Measurements from ENCODE around the gene FHL2. TPM values are rescaled to one million over a fixed set of nuclear protein-coding genes. Genes with fewer than 3 reads are reported as not detected.
"Not testable (repeated sequence)": the region's sequence is repeated elsewhere in the genome, so short reads cannot be mapped to it uniquely, and the experiment has no call there.

The FHL2 gene
- total and polyA plus RNA-seq, 9 donors: 27.5 to 63.5 (median 37.4) TPM

DNA sequence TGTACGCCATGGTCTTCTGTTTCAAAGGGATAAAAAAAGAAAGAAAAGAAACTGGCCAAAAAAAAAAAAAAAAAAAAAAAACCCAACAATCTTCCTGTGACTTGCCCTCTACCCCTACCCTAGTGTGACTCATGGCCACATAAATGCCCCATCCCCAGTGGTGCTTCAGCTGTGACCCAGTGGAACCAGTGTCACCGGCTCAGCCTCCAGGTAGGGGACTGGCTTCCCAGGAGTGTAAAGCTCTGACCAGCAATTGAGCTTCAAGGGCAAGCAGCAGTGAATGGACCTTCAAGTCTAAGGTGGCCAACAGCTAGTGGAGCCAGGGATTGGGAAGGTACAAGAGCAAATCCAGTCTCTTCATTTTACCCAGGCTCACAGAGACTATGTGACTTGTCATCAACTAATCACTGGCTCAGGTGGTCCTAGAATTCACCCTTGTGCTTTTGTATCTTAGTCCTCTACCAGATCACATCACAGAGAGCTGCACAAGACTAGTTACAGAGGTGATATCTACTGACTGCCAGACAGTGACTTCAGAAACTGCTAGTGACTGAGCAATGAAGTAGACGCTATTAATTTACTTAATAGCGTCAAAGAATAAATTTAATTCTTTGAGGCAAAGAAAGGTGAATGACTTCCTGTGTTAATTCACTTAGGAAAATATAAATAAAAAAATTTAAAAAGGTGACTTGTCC lies 68.0 kb downstream of the FHL2 start:
- Histone ChIP-seq H3K27me3 (ENCODE audit: control insufficient read depth, insufficient read depth, low read length) (no peaks in the 10 kb centered on the region), H3K4me3 (ENCODE audit: low read length) (no peak overlapping the region), H3K27ac (ENCODE audit: low read length) (no peak overlapping the region), H3K36me3 (ENCODE audit: control insufficient read depth, insufficient read depth, low read length) (peaks cover 9% of the 10 kb centered on the region), H3K4me1 (ENCODE audit: control insufficient read depth, insufficient read depth, low read length) (peaks cover 19% of the 10 kb centered on the region), H3K9me3 (replicated peaks; ENCODE audit: control insufficient read depth, low read depth, low read length) (no peaks in the 10 kb centered on the region)
- no peak for DNase-seq
- WGBS (ENCODE audit: insufficient coverage): 100% methylated on average over 1 of the region's 4 CpGs

DNA sequence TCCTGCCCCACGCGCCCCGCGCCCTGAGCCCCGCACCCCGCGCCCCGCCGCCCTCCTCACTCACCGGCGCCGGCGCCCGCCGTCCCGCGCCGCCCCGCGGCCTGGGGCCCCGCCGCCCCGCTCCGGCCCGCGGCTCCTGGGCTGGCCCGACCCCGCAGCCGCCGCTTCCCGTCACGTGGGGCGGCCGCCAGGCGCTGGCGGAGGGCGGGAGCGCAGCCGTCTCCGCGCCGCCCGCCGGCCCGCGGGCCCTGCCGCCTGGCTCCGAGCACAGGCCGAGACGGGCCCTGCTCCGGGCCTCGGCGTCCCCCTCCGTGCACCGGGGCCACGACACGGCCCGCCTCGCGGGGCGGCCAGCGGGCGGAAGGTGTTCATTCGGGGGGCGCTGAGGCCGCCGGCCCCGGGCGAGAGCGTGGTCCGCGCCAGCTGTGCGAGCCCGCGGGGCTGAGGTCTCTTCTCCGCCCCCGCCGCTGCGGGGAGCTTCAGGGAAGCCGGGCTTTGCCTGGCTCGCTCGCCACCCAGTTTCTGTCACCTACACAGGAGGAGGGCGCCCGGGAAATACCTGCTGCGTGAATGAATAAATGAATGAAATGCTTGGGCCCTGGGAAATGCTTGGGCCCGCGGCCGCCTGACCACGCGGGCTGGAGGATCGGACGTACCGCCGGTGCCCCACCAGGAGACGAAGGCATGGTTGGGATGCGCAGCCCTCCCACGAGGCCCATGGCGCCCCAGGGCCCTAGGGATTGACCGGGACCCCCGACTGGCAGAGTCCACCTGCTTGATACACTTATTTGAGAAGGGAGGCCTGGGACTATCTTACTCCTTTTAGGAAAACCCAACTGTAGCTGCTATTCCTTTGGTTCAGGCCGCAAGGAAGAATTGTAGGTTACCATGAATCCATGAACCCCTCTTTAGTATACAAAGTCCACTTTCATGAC lies 69.0 kb downstream of the FHL2 start, which contains the start of gene TGFBRAP1:
TSS of gene TGFBRAP1 (minus strand) at position 175 of the 935 bp plus-strand sequence. CDS start 21,434 bp downstream, outside the sequence.
- peak; percentile 79 for DNase-seq
- H3K9me3 ChIP-seq (replicated peaks; ENCODE audit: control insufficient read depth, low read depth, low read length): no peaks in the 10 kb centered on the region
- H3K36me3 ChIP-seq (ENCODE audit: control insufficient read depth, insufficient read depth, low read length): peaks cover 9% of the 10 kb centered on the region
- no peaks in the 10 kb centered on the region for H3K27me3 ChIP-seq (ENCODE audit: control insufficient read depth, insufficient read depth, low read length)
- peaks cover 24% of the 10 kb centered on the region for H3K4me1 ChIP-seq (ENCODE audit: control insufficient read depth, insufficient read depth, low read length)
- H3K27ac ChIP-seq (ENCODE audit: low read length): peak within 1 kb of the TSS; percentile 66
- H3K4me3 ChIP-seq (ENCODE audit: low read length): peak within 1 kb of the TSS; percentile 55
- WGBS (ENCODE audit: insufficient coverage): under 1% methylated on average over 82 of the region's 101 CpGs

DNA sequence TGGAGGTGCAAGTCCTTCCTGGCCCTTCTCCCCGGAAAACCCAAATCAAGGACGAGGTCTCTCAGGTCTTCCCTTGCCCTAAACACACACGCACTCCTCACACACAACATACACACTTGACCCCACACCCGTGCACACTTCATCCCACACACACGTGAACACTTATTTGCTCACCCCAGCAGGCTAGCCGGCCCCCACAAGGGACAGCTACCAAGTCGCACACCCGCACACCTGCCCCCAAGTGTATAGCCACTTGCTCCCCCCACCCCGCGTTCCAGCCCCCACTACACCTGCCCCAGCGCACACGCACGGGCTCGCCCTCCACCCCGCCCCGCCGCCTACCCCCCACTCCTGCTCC lies 69.7 kb downstream of the FHL2 start:
- DNase-seq: no peak
- no peaks in the 10 kb centered on the region for H3K9me3 ChIP-seq (replicated peaks; ENCODE audit: control insufficient read depth, low read depth, low read length)
- peaks cover 5% of the 10 kb centered on the region for H3K36me3 ChIP-seq (ENCODE audit: control insufficient read depth, insufficient read depth, low read length)
- WGBS (ENCODE audit: insufficient coverage): 1% methylated on average over 7 of the region's 17 CpGs
- peak overlapping the region; percentile 50 for H3K4me3 ChIP-seq (ENCODE audit: low read length)
- H3K27me3 ChIP-seq (ENCODE audit: control insufficient read depth, insufficient read depth, low read length): no peaks in the 10 kb centered on the region
- H3K27ac ChIP-seq (ENCODE audit: low read length): peak overlapping the region; percentile 45
- H3K4me1 ChIP-seq (ENCODE audit: control insufficient read depth, insufficient read depth, low read length): peaks cover 25% of the 10 kb centered on the region

DNA sequence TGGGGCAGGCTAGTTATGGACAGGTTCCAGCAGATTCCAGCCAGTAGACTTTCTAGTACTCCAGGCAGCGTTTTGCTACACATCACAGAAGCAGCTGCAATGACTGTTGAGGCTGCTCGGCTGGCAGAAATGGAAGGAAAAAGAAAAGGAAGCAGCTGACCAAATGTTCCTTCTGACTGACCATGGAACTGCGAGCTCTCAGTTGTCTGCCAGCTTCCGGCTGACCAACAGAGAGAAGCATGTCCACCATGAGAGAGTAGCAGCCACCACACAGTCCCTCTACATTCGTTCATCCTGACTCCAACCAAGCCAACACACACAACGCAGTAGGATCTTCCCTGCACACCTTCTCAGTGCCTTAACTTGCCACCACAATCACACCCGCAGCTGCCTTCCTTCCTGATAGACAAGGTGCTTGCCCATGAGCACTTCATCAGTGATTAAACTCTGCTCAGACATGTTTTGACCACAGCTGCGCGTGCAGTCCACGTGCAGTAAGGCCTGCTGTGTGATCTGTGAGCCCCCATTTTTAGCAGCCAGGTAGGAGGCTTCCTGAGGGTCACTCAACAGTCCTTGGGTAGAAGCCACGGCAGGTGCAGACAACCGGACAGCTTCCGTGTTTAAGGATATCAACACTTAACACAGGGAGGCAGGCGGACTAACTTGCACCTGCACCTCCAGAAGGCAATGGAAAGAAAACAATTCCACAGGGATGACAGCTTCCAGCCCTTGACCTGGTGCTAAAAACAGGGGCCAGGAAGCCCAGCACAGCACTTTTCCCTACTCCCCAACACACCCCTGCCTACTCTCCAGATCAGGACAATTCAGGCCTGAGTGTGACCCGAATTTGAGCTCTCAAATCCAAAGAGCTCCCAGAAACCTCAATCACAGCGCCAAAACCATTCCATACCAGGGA lies 70.3 kb downstream of the FHL2 start:
- Histone ChIP-seq H3K9me3 (replicated peaks; ENCODE audit: control insufficient read depth, low read depth, low read length) (no peaks in the 10 kb centered on the region), H3K4me1 (ENCODE audit: control insufficient read depth, insufficient read depth, low read length) (peaks cover 25% of the 10 kb centered on the region), H3K4me3 (ENCODE audit: low read length) (peak overlapping the region; percentile 50), H3K27me3 (ENCODE audit: control insufficient read depth, insufficient read depth, low read length) (no peaks in the 10 kb centered on the region), H3K36me3 (ENCODE audit: control insufficient read depth, insufficient read depth, low read length) (peaks cover under 1% of the 10 kb centered on the region), H3K27ac (ENCODE audit: low read length) (peak overlapping the region; percentile 45)
- 24% methylated on average over 12 of the region's 16 CpGs for WGBS (ENCODE audit: insufficient coverage)
- DNase-seq: peak; percentile 68

DNA sequence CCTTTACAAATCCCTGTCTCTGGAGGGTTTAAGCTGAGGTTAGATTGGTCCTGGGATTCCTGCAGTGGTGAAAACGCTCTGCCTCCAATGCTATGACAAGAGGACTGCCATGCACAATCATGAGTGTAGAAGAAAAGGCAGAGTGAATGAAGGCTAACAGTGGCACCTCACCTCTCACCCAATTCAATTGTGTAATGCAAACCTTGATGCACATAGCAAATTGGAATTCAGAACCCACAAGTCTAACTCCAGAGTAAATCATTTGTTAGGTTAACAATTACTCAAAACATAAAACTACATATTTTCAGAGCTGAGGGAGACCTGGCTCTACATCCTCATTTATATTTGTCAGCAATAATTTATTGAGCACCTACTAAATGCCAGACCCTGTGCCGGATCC lies 71.2 kb downstream of the FHL2 start:
- H3K27ac ChIP-seq (ENCODE audit: low read length): no peak overlapping the region
- no peak for DNase-seq

DNA sequence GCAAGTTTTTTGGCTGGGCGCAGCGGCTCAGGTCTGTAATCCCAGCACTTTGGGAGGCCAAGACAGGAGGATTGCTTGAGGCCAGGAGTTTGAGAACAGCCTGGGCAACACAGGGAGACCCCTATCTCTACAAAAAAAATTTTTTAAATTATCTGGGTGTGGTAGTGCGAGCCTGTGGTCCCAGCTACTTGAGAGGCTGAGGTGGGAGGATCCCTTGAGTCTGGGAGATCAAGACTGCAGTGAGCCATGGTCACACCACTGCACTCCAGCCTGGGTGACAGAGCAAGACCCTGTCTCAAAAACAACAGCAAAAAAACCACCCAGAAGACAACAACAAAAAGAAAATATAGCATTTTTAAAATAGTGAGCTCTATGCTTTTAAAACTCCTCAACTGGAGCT lies 71.6 kb downstream of the FHL2 start:
- no CpG with 5 or more reads among the region's 3 CpGs for WGBS (ENCODE audit: insufficient coverage)
- not testable (repeated sequence) for H3K36me3 ChIP-seq (ENCODE audit: control insufficient read depth, insufficient read depth, low read length); H3K9me3 ChIP-seq (replicated peaks; ENCODE audit: control insufficient read depth, low read depth, low read length); H3K27me3 ChIP-seq (ENCODE audit: control insufficient read depth, insufficient read depth, low read length); H3K4me3 ChIP-seq (ENCODE audit: low read length); H3K27ac ChIP-seq (ENCODE audit: low read length); DNase-seq
- H3K4me1 ChIP-seq (ENCODE audit: control insufficient read depth, insufficient read depth, low read length): peaks cover 25% of the 10 kb centered on the region

More for the DNA sequence above, 71.2 kb downstream of the FHL2 start:
- peaks cover 25% of the 10 kb centered on the region for H3K4me1 ChIP-seq (ENCODE audit: control insufficient read depth, insufficient read depth, low read length)
- WGBS (ENCODE audit: insufficient coverage): no CpG with 5 or more reads among the region's 2 CpGs
- no peaks in the 10 kb centered on the region for H3K36me3 ChIP-seq (ENCODE audit: control insufficient read depth, insufficient read depth, low read length)
- H3K27me3 ChIP-seq (ENCODE audit: control insufficient read depth, insufficient read depth, low read length): no peaks in the 10 kb centered on the region
- H3K9me3 ChIP-seq (replicated peaks; ENCODE audit: control insufficient read depth, low read depth, low read length): no peaks in the 10 kb centered on the region
- H3K4me3 ChIP-seq (ENCODE audit: low read length): no peak overlapping the region

DNA sequence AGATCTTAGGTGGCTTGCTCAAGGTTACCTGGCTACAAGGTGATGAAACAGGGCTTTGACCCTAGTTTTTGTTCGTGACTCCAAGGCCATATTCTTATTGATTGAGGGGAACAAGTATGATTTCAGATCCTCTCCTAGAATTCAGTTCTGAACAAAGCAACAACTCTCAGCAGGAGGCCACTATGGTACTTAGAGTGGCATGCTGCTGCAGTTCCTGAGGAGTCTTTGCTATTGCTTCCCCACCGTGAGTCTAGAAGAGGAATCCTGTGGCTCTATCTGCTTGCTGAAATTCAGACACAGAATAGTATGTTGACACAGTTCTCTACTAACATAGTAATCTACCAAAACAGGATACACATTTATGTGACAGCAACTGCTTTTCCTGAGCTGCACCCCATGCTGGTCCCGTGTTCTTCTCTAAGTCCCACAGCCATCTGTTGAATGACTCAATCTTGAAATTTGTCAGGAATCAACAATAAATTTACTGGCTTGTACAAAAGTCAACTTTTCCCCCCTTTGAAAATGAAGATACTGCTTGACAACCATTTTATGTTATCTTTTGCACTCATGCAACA lies 73.4 kb downstream of the FHL2 start:
- DNase-seq: peak; percentile 11
- Histone ChIP-seq H3K4me1 (ENCODE audit: control insufficient read depth, insufficient read depth, low read length) (peaks cover 25% of the 10 kb centered on the region), H3K27me3 (ENCODE audit: control insufficient read depth, insufficient read depth, low read length) (no peaks in the 10 kb centered on the region), H3K27ac (ENCODE audit: low read length) (no peak overlapping the region), H3K9me3 (replicated peaks; ENCODE audit: control insufficient read depth, low read depth, low read length) (no peaks in the 10 kb centered on the region), H3K36me3 (ENCODE audit: control insufficient read depth, insufficient read depth, low read length) (no peaks in the 10 kb centered on the region), H3K4me3 (ENCODE audit: low read length) (no peak overlapping the region)
- WGBS (ENCODE audit: insufficient coverage): 50% methylated on average over 1 of the region's 3 CpGs

DNA sequence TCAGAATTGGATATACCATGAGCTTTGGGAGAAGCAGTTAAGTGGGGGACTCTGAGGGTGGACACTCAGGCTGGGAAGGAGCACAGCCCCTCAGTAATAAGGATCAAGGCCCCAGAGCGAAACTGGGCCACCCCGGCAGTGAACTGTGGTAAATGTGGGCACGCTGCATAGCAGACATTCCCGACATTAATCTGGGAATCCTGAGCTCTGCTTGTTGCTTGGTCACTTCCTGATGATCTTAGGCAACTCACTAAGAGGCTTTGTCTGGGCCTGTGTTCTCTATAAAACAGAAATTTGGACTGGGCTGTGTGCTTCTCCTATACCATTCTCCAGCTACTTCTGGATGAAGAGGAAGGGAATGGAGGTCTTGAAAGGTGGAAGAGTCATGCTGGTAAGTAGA lies 74.1 kb downstream of the FHL2 start:
- Histone ChIP-seq H3K4me3 (ENCODE audit: low read length) (no peak overlapping the region), H3K36me3 (ENCODE audit: control insufficient read depth, insufficient read depth, low read length) (no peaks in the 10 kb centered on the region), H3K9me3 (replicated peaks; ENCODE audit: control insufficient read depth, low read depth, low read length) (no peaks in the 10 kb centered on the region), H3K4me1 (ENCODE audit: control insufficient read depth, insufficient read depth, low read length) (peaks cover 19% of the 10 kb centered on the region), H3K27ac (ENCODE audit: low read length) (no peak overlapping the region), H3K27me3 (ENCODE audit: control insufficient read depth, insufficient read depth, low read length) (no peaks in the 10 kb centered on the region)
- WGBS (ENCODE audit: insufficient coverage): 80% methylated on average over 4 of the region's 4 CpGs
- no peak for DNase-seq

DNA sequence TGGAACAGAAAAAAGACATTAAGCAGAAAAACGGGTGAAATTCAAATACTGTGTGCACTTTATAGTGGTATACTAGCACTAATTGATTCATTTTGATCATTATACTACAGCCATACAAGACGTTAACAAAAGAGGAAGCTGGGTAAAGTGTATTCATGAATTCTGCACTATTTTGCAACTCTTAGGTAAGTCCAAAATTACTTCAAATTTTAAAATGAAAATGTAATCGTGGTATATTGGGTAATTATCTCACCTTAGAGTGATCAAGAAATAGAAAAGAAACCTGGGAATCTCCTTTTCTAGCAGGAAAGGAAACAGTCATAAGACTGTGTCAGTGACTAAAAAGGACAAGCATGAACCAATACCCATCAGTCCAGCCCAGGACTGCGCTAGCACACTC lies 74.8 kb downstream of the FHL2 start:
- no CpG with 5 or more reads among the region's 4 CpGs for WGBS (ENCODE audit: insufficient coverage)
- H3K4me3 ChIP-seq (ENCODE audit: low read length): no peak overlapping the region
- no peak for DNase-seq

More for the DNA sequence above, 74.8 kb downstream of the FHL2 start:
- Histone ChIP-seq H3K36me3 (ENCODE audit: control insufficient read depth, insufficient read depth, low read length) (no peaks in the 10 kb centered on the region), H3K27me3 (ENCODE audit: control insufficient read depth, insufficient read depth, low read length) (no peaks in the 10 kb centered on the region), H3K4me1 (ENCODE audit: control insufficient read depth, insufficient read depth, low read length) (peaks cover 17% of the 10 kb centered on the region), H3K27ac (ENCODE audit: low read length) (no peak overlapping the region), H3K9me3 (replicated peaks; ENCODE audit: control insufficient read depth, low read depth, low read length) (no peaks in the 10 kb centered on the region)
